Left lung (tissue), 10 donors: Measurements from ENCODE around the gene ZNF646. TPM values are rescaled to one million over a fixed set of nuclear protein-coding genes. Genes with fewer than 3 reads are reported as not detected.

Experiments
- ATAC-seq: fragments of 200-7000 bp; cut with Tn5 transposase; one replicate; pipeline ENCODE4 v1.9.1; 2020; ENCODE audit warnings: moderate library complexity
- DNase-seq, 4 donors: peaks; one replicate each; pipeline ENCODE4 v3.0.0-alpha.2; 2013 to 2020
- H3K27ac ChIP-seq, 2 donors: fragments of 200-600 bp; sonication (generic) in 1 of 2; one replicate each; pipeline versions ENCODE4 v1.5.0 to v1.8.0; 2020 to 2021
- H3K27me3 ChIP-seq, 2 donors: fragments of 200-600 bp; sonication (generic) in 1 of 2; one replicate each; pipeline versions ENCODE4 v1.5.0 to v1.8.0; 2020 to 2021
- H3K36me3 ChIP-seq, 2 donors: fragments of 200-600 bp; sonication (generic) in 1 of 2; one replicate each; pipeline versions ENCODE4 v1.5.0 to v1.8.0; 2020 to 2021
- H3K4me1 ChIP-seq, 2 donors: fragments of 200-600 bp; one replicate each; pipeline ENCODE4 v1.8.0; 2021
- H3K4me3 ChIP-seq, 2 donors: fragments of 200-600 bp; sonication (generic) in 1 of 2; one replicate each; pipeline versions ENCODE4 v1.5.0 to v1.8.0; 2020 to 2021; ENCODE audit warnings: mild to moderate bottlenecking in 1 of 2
- H3K9me3 ChIP-seq, 2 donors: fragments of 200-600 bp; sonication (generic) in 1 of 2; one replicate each; pipeline versions ENCODE4 v1.5.0 to v1.8.0; 2020 to 2021
- intact Hi-C, 2 donors: fragments of 100-400 bp; cut with DNase I; formaldehyde crosslinking; loops; one replicate each; pipeline versions ENCODE4 v1.11.2 to v1.14.2; 2022
- polyA plus RNA-seq, 6 donors: library from polyadenylated mRNA; unstranded; fragments of 120-200 nt; gene quantifications; one replicate each; pipeline ENCODE4 v1.2.1, GENCODE V29; 2013; ENCODE audit not compliant: insufficient read length in 6 of 6
- total RNA-seq, 2 donors: library from RNA; stranded (reverse); fragmentation: NEBNext Ultra II Directional; extraction: Animal tissue kit (Norgen Biotek cat#: 25700); gene quantifications; one replicate each; pipeline ENCODE4 v1.2.1, GENCODE V29; 2021
- TF ChIP-seq, protein P1 (sequence below), 2 donors: fragments of 200-600 bp; sonication (generic) in 1 of 2; IDR thresholded peaks; one replicate each; pipeline versions ENCODE4 v1.5.0 to v1.8.0; 2021; ENCODE audit warnings: antibody characterized with exemption in 2 of 2
- donor health status: DM: no; HTN: yes; CAD: no.
- donor health status: DM: no; HTN: no; CAD: no.

The ZNF646 gene
- total and polyA plus RNA-seq, 8 donors: 11.3 to 18.1 (median 13.9) TPM

DNA sequence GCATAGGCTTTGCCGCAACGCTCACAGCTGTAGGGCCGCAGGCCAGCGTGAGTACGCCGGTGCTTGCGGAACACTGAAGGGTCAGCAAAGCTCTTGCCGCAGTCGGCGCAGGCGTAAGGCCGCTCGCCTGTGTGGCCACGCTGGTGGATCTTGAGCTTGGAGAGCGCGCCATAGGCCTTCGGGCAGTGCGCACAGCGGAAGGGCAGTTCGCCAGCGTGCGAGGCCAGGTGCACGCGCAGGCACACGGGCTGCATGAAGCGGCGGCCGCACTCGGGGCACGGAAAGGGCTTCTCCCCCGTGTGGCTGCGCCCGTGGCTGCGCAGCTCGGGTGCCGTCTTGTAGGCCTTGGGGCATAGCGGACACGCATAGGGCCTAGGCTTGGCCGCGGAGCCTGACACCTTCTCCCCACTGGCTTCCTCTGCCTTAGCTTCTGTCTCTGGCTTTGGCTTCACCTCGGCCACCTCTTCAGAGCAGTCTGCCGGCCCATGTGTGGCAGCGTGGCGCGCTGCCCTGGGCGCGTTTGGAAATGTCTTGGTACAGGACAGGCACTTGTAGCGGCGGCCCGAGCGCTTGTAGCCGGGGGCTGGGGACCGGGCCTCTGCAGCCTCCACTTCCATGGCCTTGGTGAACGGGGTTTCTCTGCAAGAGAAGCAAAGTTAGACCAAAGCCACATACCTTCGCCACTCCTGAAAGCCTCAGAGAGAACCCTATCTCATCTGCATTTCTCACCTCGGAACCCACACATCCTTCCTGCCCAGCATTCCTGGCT lies 10.2 kb upstream of the ZNF646 start:
- no peak for DNase-seq
- intact Hi-C loops: no loop called here
- ATAC-seq: no peak
- H3K36me3 ChIP-seq: peaks cover 0 to 52% of the 10 kb centered on the region in 2 donors
- H3K27me3 ChIP-seq: no peaks in the 10 kb centered on the region
- no peaks in the 10 kb centered on the region for H3K9me3 ChIP-seq
- TF ChIP-seq, protein P1, sequence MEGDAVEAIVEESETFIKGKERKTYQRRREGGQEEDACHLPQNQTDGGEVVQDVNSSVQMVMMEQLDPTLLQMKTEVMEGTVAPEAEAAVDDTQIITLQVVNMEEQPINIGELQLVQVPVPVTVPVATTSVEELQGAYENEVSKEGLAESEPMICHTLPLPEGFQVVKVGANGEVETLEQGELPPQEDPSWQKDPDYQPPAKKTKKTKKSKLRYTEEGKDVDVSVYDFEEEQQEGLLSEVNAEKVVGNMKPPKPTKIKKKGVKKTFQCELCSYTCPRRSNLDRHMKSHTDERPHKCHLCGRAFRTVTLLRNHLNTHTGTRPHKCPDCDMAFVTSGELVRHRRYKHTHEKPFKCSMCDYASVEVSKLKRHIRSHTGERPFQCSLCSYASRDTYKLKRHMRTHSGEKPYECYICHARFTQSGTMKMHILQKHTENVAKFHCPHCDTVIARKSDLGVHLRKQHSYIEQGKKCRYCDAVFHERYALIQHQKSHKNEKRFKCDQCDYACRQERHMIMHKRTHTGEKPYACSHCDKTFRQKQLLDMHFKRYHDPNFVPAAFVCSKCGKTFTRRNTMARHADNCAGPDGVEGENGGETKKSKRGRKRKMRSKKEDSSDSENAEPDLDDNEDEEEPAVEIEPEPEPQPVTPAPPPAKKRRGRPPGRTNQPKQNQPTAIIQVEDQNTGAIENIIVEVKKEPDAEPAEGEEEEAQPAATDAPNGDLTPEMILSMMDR (IDR thresholded peaks at IDR 0.05): no peak
- H3K4me3 ChIP-seq: no peak overlapping the region
- peak overlapping the region; percentile 46 to 65 for H3K27ac ChIP-seq
- peaks cover 4 to 19% of the 10 kb centered on the region in 2 donors for H3K4me1 ChIP-seq

DNA sequence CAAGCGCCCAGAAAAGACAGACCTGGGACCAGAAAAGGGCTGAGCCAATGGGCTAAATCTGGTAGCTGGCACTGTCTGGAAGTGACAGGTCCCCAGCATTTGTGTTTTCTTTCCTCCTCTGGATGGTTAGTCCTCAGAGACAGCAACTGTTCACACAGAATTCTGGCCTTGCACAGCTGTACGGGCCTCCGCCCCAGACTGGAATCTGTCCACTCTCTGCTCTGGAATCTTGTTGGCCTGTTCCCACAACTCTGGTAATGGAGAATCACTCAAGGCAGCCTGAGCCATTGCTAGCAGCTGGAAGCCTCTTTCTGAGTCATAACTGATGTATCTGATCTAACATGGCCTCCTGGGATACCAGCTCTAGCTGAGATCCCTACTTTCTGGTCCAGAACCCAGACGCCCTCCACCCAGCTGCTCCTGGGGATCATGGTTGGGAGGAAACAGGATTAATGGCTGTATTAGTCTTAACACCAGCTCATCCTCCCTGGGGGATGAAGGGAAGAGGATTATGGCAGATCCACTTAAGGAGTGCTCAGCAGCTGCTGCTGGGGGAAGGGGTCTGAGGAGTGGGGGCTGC lies 9.2 kb upstream of the ZNF646 start:
- ATAC-seq (peak; percentile 82), DNase-seq (no peak)
- intact Hi-C loops: no loop called here
- H3K9me3 ChIP-seq: no peaks in the 10 kb centered on the region
- H3K27ac ChIP-seq: peak overlapping the region; percentile 46 to 65
- H3K36me3 ChIP-seq: peaks cover 0 to 44% of the 10 kb centered on the region in 2 donors
- H3K4me3 ChIP-seq: no peak overlapping the region
- TF ChIP-seq, protein P1 (IDR thresholded peaks at IDR 0.05): no peak
- peaks cover 4 to 19% of the 10 kb centered on the region in 2 donors for H3K4me1 ChIP-seq
- H3K27me3 ChIP-seq: no peaks in the 10 kb centered on the region

DNA sequence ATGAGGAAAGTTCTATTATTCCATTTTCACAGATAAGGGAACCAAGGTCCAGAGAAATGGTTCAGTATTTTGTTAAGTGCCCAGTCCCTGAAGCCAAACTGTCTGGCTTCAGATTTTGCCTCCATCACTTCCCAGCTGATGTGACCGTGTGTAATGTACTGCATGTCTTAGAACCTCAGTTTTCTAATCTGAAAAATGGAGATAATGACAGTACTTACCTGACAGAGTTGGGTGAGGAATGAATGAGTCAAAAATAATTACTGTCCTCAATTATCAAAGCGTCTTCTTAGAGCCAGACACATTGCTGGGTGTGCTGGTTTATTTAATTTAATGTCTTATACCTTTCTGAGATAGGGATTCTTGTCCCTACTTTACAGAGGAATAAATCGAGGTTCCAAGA lies 6.9 kb upstream of the ZNF646 start:
- TF ChIP-seq, protein P1 (IDR thresholded peaks at IDR 0.05): no peak
- DNase-seq: no peak
- intact Hi-C loops: no loop called here
- no peaks in the 10 kb centered on the region for H3K27me3 ChIP-seq
- ATAC-seq: no peak
- peaks cover 0 to 20% of the 10 kb centered on the region in 2 donors for H3K36me3 ChIP-seq
- no peaks in the 10 kb centered on the region for H3K9me3 ChIP-seq
- peaks cover 11 to 29% of the 10 kb centered on the region in 2 donors for H3K4me1 ChIP-seq
- H3K4me3 ChIP-seq: no peak overlapping the region
- H3K27ac ChIP-seq: no peak overlapping the region

DNA sequence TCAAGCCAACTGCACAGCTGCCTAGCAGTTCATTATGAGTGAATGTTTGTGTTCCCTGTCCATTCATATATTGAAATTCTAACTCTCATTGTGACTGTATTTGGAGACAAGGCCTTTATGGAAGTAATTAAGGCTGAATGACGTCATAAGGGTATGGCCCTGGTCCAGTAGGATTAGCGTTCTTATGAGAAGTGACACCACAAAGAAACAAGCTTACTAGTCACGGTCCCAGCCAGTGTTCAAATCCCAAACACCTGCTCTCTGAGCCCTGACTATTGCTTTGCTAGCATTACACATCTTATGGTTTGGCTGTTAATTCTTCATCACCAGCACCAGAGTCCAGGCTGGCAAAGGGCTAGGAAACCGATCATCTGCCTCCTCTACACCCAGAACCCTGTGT lies 2.4 kb upstream of the ZNF646 start:
- Histone ChIP-seq H3K27me3 (no peaks in the 10 kb centered on the region), H3K4me3 (peak overlapping the region in 1 of 2 donors; percentile 84), H3K27ac (peak overlapping the region in 1 of 2 donors; percentile 93), H3K4me1 (peaks cover 16 to 29% of the 10 kb centered on the region in 2 donors), H3K36me3 (peaks cover 0 to 9% of the 10 kb centered on the region in 2 donors), H3K9me3 (no peaks in the 10 kb centered on the region)
- DNase-seq (peak in 1 of 4 donors; percentile 21), ATAC-seq (no peak)
- intact Hi-C loops: loop anchor here (10.0 kb wide), 2 partner anchors 67 to 83 kb away; partner anchors contain the start of gene PRSS36 (in 1 of the 2)
- TF ChIP-seq, protein P1 (IDR thresholded peaks at IDR 0.05): no peak

DNA sequence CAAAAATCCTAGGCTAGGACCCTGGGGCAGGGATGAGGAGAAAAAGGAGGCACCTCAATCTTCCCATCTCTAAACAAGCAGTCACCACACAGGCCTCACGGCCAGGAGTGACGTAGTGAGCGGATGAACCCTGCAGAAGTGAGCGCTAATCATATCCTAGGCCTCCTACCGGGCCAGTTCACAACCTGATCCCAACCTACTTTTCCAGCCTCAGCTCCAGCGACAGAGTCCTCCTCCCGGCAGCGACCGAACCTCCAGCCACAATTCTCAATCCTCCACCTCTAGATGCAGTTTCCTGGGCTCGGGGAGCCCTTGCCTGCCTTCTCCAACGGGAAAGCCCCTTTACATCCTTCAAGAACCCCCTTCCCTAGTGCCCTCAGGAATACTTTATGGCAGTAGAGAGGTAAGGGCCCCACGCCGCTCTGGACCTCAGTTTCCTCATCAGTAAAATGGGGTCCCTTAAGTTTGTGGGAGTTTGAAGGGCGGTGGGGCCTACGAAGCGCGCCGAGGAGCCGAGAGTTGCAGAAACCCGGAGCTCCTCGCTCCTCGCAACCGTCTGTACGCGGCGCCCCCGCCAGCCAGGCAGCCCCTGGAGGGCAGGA lies 1.6 kb upstream of the ZNF646 start:
- Histone ChIP-seq H3K27me3 (no peaks in the 10 kb centered on the region), H3K9me3 (no peaks in the 10 kb centered on the region), H3K36me3 (peaks cover 0 to 17% of the 10 kb centered on the region in 2 donors), H3K4me1 (peaks cover 16 to 29% of the 10 kb centered on the region in 2 donors), H3K4me3 (peak overlapping the region; percentile 72 to 84), H3K27ac (peak overlapping the region; percentile 93 to 96)
- TF ChIP-seq, protein P1 (IDR thresholded peaks at IDR 0.05): no peak
- DNase-seq (peak in 2 of 4 donors; percentile 13 to 42), ATAC-seq (no peak)
- intact Hi-C loops: loop anchor here (10.0 kb wide), 2 partner anchors 68 to 82 kb away; partner anchors contain the start of gene PRSS36 (in 1 of the 2)
